Measurements from ENCODE around the gene OGFOD3.
"Not testable (repeated sequence)": the region's sequence is repeated elsewhere in the genome, so short reads cannot be mapped to it uniquely, and the experiment has no call there.

OGFOD3 gene

DNA sequence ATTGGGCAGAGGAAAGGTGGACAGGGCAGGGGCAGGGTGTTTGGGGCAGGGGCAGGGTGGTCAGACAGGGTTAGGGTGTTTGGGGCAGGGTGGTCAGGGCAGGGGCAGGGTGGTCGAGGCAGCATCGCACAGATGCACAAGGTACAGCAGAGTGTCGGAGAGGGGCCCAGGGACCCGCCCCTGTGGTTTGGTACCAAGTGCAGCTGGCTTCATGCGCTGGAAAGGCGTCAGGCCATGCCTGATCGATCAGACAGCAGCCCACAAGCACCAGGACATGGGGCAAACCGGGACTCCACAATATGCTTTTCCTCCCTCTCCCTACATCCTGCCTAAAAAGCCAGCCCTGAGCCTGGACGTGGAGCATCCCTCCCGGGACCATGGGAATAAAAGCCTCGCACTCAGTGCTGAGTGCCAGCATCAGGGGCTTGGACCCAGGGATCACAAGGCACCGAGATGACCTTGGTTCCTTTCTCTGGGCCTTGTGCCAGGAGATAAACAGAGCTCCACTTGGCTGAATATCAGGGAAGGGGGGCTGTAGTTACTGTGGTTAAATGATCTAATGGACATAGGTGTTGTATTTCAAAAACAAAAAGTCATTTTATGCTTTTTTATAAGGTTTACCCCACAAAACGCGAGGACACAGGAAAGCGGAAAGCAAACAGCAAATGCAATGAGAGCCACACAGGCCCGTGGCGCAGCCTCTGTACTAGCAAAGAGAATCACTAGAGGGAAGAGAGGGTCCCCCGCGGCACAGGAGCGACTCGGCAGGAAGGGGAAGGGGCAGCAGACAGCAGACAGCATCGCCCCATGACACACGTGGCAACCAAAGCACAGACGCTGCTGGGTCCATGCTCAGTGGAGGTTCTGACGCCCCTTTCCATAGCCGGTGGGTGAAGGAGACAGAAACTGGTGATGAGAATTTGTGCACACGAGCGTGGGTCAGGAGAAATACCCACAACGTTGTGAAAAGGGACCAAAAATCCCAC, 5.6 kb downstream of the OGFOD3 start:
- TF ChIP-seq ZFX (IDR thresholded peaks at IDR 0.05; ENCODE audit: borderline replicate concordance) = no peak
- TF ChIP-seq, protein P1, sequence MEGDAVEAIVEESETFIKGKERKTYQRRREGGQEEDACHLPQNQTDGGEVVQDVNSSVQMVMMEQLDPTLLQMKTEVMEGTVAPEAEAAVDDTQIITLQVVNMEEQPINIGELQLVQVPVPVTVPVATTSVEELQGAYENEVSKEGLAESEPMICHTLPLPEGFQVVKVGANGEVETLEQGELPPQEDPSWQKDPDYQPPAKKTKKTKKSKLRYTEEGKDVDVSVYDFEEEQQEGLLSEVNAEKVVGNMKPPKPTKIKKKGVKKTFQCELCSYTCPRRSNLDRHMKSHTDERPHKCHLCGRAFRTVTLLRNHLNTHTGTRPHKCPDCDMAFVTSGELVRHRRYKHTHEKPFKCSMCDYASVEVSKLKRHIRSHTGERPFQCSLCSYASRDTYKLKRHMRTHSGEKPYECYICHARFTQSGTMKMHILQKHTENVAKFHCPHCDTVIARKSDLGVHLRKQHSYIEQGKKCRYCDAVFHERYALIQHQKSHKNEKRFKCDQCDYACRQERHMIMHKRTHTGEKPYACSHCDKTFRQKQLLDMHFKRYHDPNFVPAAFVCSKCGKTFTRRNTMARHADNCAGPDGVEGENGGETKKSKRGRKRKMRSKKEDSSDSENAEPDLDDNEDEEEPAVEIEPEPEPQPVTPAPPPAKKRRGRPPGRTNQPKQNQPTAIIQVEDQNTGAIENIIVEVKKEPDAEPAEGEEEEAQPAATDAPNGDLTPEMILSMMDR (IDR thresholded peaks at IDR 0.05) = no peak
- H3K27ac ChIP-seq = no peak overlapping the region

DNA sequence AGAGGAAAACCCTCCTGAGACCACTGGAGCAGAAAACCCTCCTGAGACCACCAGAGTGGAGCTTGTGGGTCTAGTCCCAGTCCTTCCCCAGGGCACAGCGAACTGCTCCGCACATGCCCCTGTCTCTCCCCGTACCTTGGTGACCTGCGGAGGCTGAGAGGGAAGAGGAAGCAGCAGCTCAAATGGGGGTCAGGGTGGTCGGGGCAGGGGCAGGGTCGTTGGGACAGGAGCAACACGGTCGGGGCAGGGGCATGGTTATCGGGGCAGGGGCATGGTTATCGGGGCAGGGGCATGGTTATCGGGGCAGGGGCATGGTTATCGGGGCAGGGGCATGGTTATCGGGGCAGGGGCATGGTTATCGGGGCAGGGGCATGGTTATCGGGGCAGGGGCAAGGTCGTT, 6.3 kb downstream of the OGFOD3 start:
- not testable (repeated sequence) for H3K27ac ChIP-seq

DNA sequence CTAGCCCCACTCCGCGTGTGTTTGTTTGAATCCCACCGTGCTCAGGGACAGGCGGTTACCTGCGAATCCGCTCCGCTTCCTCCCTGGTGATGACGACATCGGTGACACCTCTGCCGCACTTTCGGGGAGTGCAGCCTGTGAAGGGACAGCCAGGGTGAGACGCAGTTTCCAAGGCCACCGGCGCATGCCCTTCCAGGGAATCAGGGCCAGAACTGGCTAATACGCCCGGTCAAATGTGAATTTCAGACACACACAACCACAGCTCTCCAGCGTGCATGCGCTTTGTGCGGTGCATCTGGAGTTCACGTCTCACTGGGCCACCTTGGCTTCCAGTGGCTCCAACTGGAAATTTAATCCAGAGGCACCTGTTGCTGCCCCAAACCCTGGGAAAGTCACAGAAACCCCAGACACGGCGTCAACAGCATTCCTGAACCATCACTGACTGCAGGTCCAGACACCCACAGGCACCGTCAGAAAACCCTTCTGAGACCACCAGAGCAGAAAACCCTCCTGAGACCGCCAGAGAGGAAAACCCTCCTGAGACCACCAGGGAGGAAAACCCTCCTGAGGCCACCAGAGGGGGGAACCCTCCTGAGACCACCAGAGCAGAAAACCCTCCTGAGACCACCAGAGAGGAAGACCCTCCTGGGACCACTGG, 6.9 kb downstream of the OGFOD3 start:
- no peak overlapping the region for H3K27ac ChIP-seq
- TF ChIP-seq, protein P1 (IDR thresholded peaks at IDR 0.05) = no peak
- TF ChIP-seq ZFX (IDR thresholded peaks at IDR 0.05; ENCODE audit: borderline replicate concordance) = no peak

DNA sequence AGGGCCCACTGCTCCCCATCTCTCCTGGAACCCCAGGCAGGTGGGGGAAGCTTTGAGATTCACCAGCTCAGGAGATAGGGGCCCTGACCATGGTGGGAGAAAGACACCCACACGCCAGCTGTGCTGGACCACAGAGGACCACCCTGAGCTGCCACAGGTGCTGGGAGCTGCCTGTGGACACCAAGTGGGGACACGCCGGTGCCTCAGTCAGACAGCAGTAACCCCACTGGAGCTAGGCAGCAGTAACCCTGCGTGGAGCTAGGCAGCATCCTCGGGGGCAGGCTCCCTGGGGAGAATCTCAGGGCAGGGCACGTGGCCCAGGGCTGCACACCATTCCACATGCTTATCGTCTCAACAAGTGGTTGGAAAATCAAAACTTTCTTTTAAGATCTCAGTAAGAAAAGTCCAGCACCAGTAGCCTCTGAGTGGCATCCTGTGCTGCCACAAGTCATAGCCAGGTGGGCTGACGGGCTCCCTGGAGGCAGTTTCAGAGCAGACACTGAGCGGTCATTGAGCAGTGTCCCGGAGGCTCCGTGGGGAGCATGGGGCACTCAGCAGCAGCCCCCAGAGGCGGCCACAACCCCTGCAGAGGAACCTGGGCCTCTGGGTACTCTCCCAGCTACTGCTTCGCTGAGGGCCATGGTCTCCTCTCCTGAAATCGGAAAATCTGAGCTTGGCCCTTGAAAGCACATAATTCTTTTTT, 8.2 kb downstream of the OGFOD3 start:
- no peak for TF ChIP-seq ZFX (IDR thresholded peaks at IDR 0.05; ENCODE audit: borderline replicate concordance)
- TF ChIP-seq, protein P1 (IDR thresholded peaks at IDR 0.05) = no peak
- no peak overlapping the region for H3K27ac ChIP-seq

DNA sequence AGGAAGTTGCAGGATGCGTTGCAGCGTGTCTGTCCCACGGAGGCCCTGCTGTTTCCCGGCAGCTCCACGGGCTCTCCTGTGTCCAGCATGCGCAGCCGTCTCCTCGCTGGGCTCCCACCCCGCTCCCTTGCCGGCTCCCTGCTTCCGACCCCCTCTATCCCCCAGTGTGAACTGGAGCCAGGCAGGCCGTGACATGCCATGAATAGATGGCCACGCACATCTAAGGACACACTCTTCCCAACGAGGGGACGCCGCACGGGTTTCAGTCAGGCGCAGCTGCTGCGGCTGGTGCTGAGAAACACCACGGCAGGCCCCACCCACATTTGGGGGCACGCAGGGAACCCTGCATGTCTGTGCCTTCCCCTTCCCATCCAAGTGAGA, 9.5 kb downstream of the OGFOD3 start:
- H3K27ac ChIP-seq = no peak overlapping the region
- TF ChIP-seq, protein P1 (IDR thresholded peaks at IDR 0.05) = no peak
- no peak for TF ChIP-seq ZFX (IDR thresholded peaks at IDR 0.05; ENCODE audit: borderline replicate concordance)

DNA sequence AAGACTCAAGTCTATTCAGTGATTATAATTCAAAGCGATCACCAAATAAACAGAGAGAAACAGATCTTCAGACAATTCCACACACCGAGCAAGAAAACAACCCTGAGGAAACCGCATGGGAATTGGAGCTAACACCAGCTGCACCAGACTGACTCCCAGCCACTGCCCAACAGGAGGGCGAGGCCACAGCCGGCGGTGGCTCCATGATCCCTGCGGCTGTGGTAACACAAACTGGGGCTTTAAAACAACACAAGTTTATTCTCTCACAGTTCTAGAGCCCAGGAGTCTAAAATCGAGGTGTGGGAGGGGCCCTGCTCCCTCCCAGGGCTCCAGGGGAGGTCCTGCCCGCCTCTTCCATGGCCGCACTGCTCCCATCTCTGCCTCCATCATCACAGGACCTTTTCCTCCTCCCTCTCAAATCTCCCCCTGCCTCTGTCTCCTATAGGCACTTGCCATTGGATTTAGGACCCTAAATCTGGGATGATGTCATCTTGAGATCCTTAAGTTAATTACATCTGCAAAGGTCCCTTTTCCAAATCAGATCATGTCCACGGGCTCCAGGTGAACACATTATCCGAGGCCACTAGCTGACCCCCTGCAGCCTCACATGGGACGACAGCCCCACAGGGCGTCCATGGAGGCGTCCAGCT, 10.0 kb downstream of the OGFOD3 start:
- H3K27ac ChIP-seq = no peak overlapping the region
- TF ChIP-seq ZFX (IDR thresholded peaks at IDR 0.05; ENCODE audit: borderline replicate concordance) = no peak
- TF ChIP-seq, protein P1 (IDR thresholded peaks at IDR 0.05) = no peak

DNA sequence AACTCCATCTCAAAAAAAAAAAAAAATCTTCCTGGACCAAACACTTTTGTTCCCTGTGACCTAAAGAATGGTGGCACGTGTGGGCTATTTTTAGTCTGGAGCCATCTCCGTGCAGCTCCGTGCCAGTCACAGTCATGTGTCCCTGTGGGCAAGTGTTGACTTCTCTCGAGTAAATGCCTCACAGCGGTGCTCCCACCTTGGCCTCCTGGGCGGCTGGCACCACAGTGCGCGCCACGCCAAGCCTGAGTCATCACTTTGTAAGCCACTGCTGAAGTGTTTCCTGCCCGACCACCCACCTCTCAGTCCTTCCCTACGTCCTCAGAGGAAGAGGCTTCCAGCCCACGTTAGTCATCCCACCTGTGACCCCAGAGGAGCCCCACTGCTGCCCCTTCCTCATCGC, 11.1 kb downstream of the OGFOD3 start:
- no peak overlapping the region for H3K27ac ChIP-seq
- TF ChIP-seq, protein P1 (IDR thresholded peaks at IDR 0.05) = no peak
- TF ChIP-seq ZFX (IDR thresholded peaks at IDR 0.05; ENCODE audit: borderline replicate concordance) = no peak

Measured in 22Rv1 (cell line).